HEK293 (cell line): Measurements from ENCODE around the gene CCNK.

ENCODE experiments used
- CTCF ChIA-PET: fragments of 350-600 bp; formaldehyde crosslinking; extraction: SDS; loops from one replicate; lab custom pipeline; 2021; ENCODE audit warnings: antibody characterized with exemption; lab: Yijun Ruan, JAX
- POLR2A ChIA-PET: fragments of 300-600 bp; formaldehyde crosslinking; extraction: SDS; loops from one replicate; lab custom pipeline; 2020; ENCODE audit warnings: antibody characterized with exemption, inconsistent platforms; lab: Yijun Ruan, JAX
- H3K27ac ChIP-seq: fragments of 200-500 bp; sonication (Bioruptor generic); 2 replicates; pipeline ENCODE4 v1.5.1; 2014; ENCODE audit warnings: low read depth, low read length, control low read depth, inconsistent platforms; ENCODE audit errors: extremely low read depth
- H3K36me3 ChIP-seq, 2 experiments: fragments of 200-500 bp in 1 of 2; sonication (Bioruptor generic) in 1 of 2; 1 replicate in 1 of 2; 2 replicates in 1 of 2; pipeline ENCODE4 v1.5.1; 2014 to 2017; ENCODE audit warnings: inconsistent platforms in 2 of 2, low read length in 2 of 2; ENCODE audit not compliant: control insufficient read depth in 2 of 2, insufficient read depth in 1 of 2
- H3K4me1 ChIP-seq: fragments of 200-500 bp; sonication (Bioruptor generic); 2 replicates; pipeline ENCODE4 v1.5.1; 2014; ENCODE audit warnings: mild to moderate bottlenecking, low read length, inconsistent platforms; ENCODE audit not compliant: control insufficient read depth, insufficient read depth
- H3K4me3 ChIP-seq: 2 replicates; pipeline ENCODE4 v1.5.1; 2011; ENCODE audit warnings: low read depth, mild to moderate bottlenecking, control low read depth, low read length, moderate library complexity
- H3K9me3 ChIP-seq: fragments of 200-500 bp; sonication (Bioruptor generic); 2 replicates; pipeline ENCODE4 v1.5.1; 2014; ENCODE audit warnings: low read depth, low read length, inconsistent platforms; ENCODE audit not compliant: control insufficient read depth, insufficient read depth
- GLI4 ChIP-seq: fragments of 450-650 bp; formaldehyde crosslinking; IDR thresholded peaks from 2 replicates; pipeline ENCODE4 v1.5.1; 2016; ENCODE audit warnings: missing biosample characterization, missing genetic modification characterization
- PRDM6 ChIP-seq: fragments of 450-650 bp; formaldehyde crosslinking; IDR thresholded peaks from 2 replicates; pipeline ENCODE4 v1.5.1; 2017; ENCODE audit warnings: missing biosample characterization, missing genetic modification characterization
- REPIN1 ChIP-seq: fragments of 450-650 bp; formaldehyde crosslinking; IDR thresholded peaks from 2 replicates; pipeline ENCODE4 v1.5.1; 2017; ENCODE audit warnings: missing biosample characterization, missing genetic modification characterization, low read depth
- REST ChIP-seq: fragments of 450-650 bp; formaldehyde crosslinking; IDR thresholded peaks from 2 replicates; pipeline ENCODE4 v1.5.1; 2016; ENCODE audit warnings: missing biosample characterization, missing genetic modification characterization
- SCRT2 ChIP-seq: fragments of 450-650 bp; formaldehyde crosslinking; IDR thresholded peaks from 2 replicates; pipeline ENCODE4 v1.5.1; 2016; ENCODE audit warnings: missing biosample characterization, missing genetic modification characterization
- TRIM28 ChIP-seq: IDR thresholded peaks from 2 replicates; pipeline ENCODE4 v1.6.1; 2011; ENCODE audit warnings: low read length, control low read depth, borderline replicate concordance
- WT1 ChIP-seq: fragments of 450-650 bp; formaldehyde crosslinking; IDR thresholded peaks from 2 replicates; pipeline ENCODE4 v1.5.1; 2016; ENCODE audit warnings: missing biosample characterization, missing genetic modification characterization
- YY2 ChIP-seq: fragments of 450-650 bp; formaldehyde crosslinking; IDR thresholded peaks from 2 replicates; pipeline ENCODE4 v1.5.1; 2016; ENCODE audit warnings: missing biosample characterization, missing genetic modification characterization
- ZBTB8A ChIP-seq: fragments of 450-650 bp; formaldehyde crosslinking; IDR thresholded peaks from 2 replicates; pipeline ENCODE4 v1.5.1; 2016; ENCODE audit warnings: missing biosample characterization, missing genetic modification characterization
- ZFHX2 ChIP-seq: fragments of 450-650 bp; formaldehyde crosslinking; conservative IDR thresholded peaks from 2 replicates; pipeline ENCODE4 v1.5.1; 2016; ENCODE audit warnings: missing biosample characterization, missing genetic modification characterization
- ZNF10 ChIP-seq: fragments of 450-650 bp; formaldehyde crosslinking; IDR thresholded peaks from 2 replicates; pipeline ENCODE4 v1.5.1; 2017; ENCODE audit warnings: missing biosample characterization, missing genetic modification characterization
- ZNF132 ChIP-seq: fragments of 450-650 bp; formaldehyde crosslinking; IDR thresholded peaks from 2 replicates; pipeline ENCODE4 v1.5.1; 2017; ENCODE audit warnings: missing biosample characterization, missing genetic modification characterization, borderline replicate concordance
- ZNF175 ChIP-seq: fragments of 450-650 bp; formaldehyde crosslinking; IDR thresholded peaks from 2 replicates; pipeline ENCODE4 v1.5.1; 2016; ENCODE audit warnings: missing biosample characterization, missing genetic modification characterization
- ZNF2 ChIP-seq: fragments of 450-650 bp; formaldehyde crosslinking; IDR thresholded peaks from 2 replicates; pipeline ENCODE4 v1.5.1; 2016; ENCODE audit warnings: missing biosample characterization, missing genetic modification characterization
- ZNF280C ChIP-seq: fragments of 450-650 bp; formaldehyde crosslinking; IDR thresholded peaks from 2 replicates; pipeline ENCODE4 v1.5.1; 2016; ENCODE audit warnings: missing biosample characterization, missing genetic modification characterization
- ZNF341 ChIP-seq: fragments of 450-650 bp; formaldehyde crosslinking; IDR thresholded peaks from 2 replicates; pipeline ENCODE4; 2016; ENCODE audit warnings: low read depth, missing biosample characterization, missing genetic modification characterization
- ZNF394 ChIP-seq: fragments of 450-650 bp; formaldehyde crosslinking; IDR thresholded peaks from 2 replicates; pipeline ENCODE4 v1.5.1; 2016; ENCODE audit warnings: missing biosample characterization, missing genetic modification characterization, mild to moderate bottlenecking, moderate library complexity, borderline replicate concordance
- ZNF514 ChIP-seq: fragments of 450-650 bp; formaldehyde crosslinking; IDR thresholded peaks from 2 replicates; pipeline ENCODE4 v1.5.1; 2016; ENCODE audit warnings: missing biosample characterization, missing genetic modification characterization
- ZNF529 ChIP-seq: fragments of 450-650 bp; formaldehyde crosslinking; IDR thresholded peaks from 2 replicates; pipeline ENCODE4 v1.5.1; 2017; ENCODE audit warnings: missing genetic modification characterization, missing biosample characterization; ENCODE audit not compliant: insufficient replicate concordance
- ZNF530 ChIP-seq: fragments of 450-650 bp; formaldehyde crosslinking; IDR thresholded peaks from 2 replicates; pipeline ENCODE4 v1.5.1; 2016; ENCODE audit warnings: low read depth, missing biosample characterization, missing genetic modification characterization
- ZNF548 ChIP-seq: fragments of 450-650 bp; formaldehyde crosslinking; IDR thresholded peaks from 2 replicates; pipeline ENCODE4 v1.5.1; 2016; ENCODE audit warnings: missing biosample characterization, missing genetic modification characterization
- ZNF561 ChIP-seq: fragments of 450-650 bp; IDR thresholded peaks from 2 replicates; pipeline ENCODE4 v1.5.1; 2018; ENCODE audit warnings: missing biosample characterization, missing genetic modification characterization, borderline replicate concordance
- ZNF571 ChIP-seq: fragments of 450-650 bp; formaldehyde crosslinking; IDR thresholded peaks from 2 replicates; pipeline ENCODE4 v1.5.0; 2017; ENCODE audit warnings: missing biosample characterization, missing genetic modification characterization
- ZNF837 ChIP-seq: fragments of 450-650 bp; formaldehyde crosslinking; IDR thresholded peaks from 2 replicates; pipeline ENCODE4 v1.5.1; 2016; ENCODE audit warnings: missing biosample characterization, missing genetic modification characterization
- ZSCAN18 ChIP-seq: fragments of 450-650 bp; formaldehyde crosslinking; IDR thresholded peaks from 2 replicates; pipeline ENCODE4 v1.5.1; 2016; ENCODE audit warnings: missing biosample characterization, missing genetic modification characterization

CCNK gene

GRCh38 chr14:99468081-99468480 is 13.1 kb upstream of the CCNK start:
- Histone ChIP-seq H3K36me3 (peaks cover 0 to 7% of the 10 kb centered on the region in 2 experiments; a peak in 1 of 3 replicates), H3K27ac (no peak overlapping the region), H3K4me1 (peaks cover 17% of the 10 kb centered on the region), H3K9me3 (no peaks in the 10 kb centered on the region), H3K4me3 (no peak overlapping the region)
- ChIA-PET POLR2A (interaction anchor here (1.3 kb wide), 1 partner anchor 11 kb away, joined by 3 read pairs; no protein-coding TSS in a partner anchor), CTCF (interaction anchor here (0.6 kb wide), 1 partner anchor 281 kb away, joined by 5 read pairs; no protein-coding TSS in a partner anchor)
- TF ChIP-seq REST (tag by site-specific recombination): no peak
- TF ChIP-seq ZNF341 (tag by site-specific recombination): 0 out of 2 replicates have a peak, but pooled peaks have one; percentile 4

- no peaks in the 10 kb centered on the region for H3K9me3 ChIP-seq
- H3K4me3 ChIP-seq: no peak overlapping the region
- peaks cover 0 to 7% of the 10 kb centered on the region in 2 experiments; a peak in 1 of 3 replicates for H3K36me3 ChIP-seq
- H3K4me1 ChIP-seq: peaks cover 26% of the 10 kb centered on the region
- POLR2A ChIA-PET: interaction anchor here (1.1 kb wide), 1 partner anchor 12 kb away, joined by 5 read pairs; the partner anchor contains the start of genes CCNK and SETD3
- TF ChIP-seq ZNF548: no peak
- TF ChIP-seq ZNF280C: no peak
- no peak for TF ChIP-seq ZNF837
- TF ChIP-seq YY2: no peak
- TF ChIP-seq ZSCAN18 (tag by site-specific recombination): no peak
- no peak for TF ChIP-seq ZNF530 (tag by site-specific recombination)
- TF ChIP-seq ZNF561: no peak
- no peak for TF ChIP-seq GLI4
- TF ChIP-seq ZNF529 (tag by site-specific recombination): no peak
- peak; percentile 23; the same call in 1 of the 2 replicates for TF ChIP-seq SCRT2 (tag by site-specific recombination)
- no peak for TF ChIP-seq ZNF175
- TF ChIP-seq ZNF571 (tag by site-specific recombination): no peak
- TF ChIP-seq REPIN1 (tag by site-specific recombination): no peak
- TF ChIP-seq ZNF2 (tag by site-specific recombination): no peak
- no peak for TF ChIP-seq TRIM28
- no peak for TF ChIP-seq ZFHX2 (tag by site-specific recombination)
- no peak for TF ChIP-seq ZNF514
- TF ChIP-seq ZNF132: no peak
- TF ChIP-seq ZBTB8A (tag by site-specific recombination): 0 out of 2 replicates have a peak, but pooled peaks have one; percentile 14
- peak; percentile 22; the same call in 1 of the 2 replicates for TF ChIP-seq PRDM6 (tag by site-specific recombination)
- TF ChIP-seq ZNF10: no peak
- TF ChIP-seq WT1: peak; percentile 53
- TF ChIP-seq ZNF394 (tag by site-specific recombination): no peak
- TF ChIP-seq, all 188 proteins: peak for 4
- no peak overlapping the region for H3K27ac ChIP-seq
- CTCF ChIA-PET: interaction anchor here (0.6 kb wide), 2 partner anchors 50 to 430 kb away, joined by 3 read pairs; no protein-coding TSS in a partner anchor
These were observed 12.2 kb upstream of the CCNK start for GRCh38 chr14:99468836-99469592.
